GM23248 (cell line): ENCODE measurements around the gene RBMS3.

ENCODE experiments used
- EZH2 ChIP-seq: fragments of 200-600 bp; sonication (generic); IDR thresholded peaks from 2 replicates; pipeline ENCODE4 v1.6.1; 2018; ENCODE audit warnings: antibody characterized with exemption, mild to moderate bottlenecking; ENCODE audit not compliant: insufficient read depth, poor library complexity, severe bottlenecking
- EZH2phosphoT487 ChIP-seq: fragments of 200-600 bp; sonication (generic); IDR thresholded peaks from 2 replicates; pipeline ENCODE4 v1.6.1; 2018; ENCODE audit warnings: antibody characterized with exemption, moderate library complexity, mild to moderate bottlenecking, low read depth; ENCODE audit not compliant: insufficient read depth

DNA sequence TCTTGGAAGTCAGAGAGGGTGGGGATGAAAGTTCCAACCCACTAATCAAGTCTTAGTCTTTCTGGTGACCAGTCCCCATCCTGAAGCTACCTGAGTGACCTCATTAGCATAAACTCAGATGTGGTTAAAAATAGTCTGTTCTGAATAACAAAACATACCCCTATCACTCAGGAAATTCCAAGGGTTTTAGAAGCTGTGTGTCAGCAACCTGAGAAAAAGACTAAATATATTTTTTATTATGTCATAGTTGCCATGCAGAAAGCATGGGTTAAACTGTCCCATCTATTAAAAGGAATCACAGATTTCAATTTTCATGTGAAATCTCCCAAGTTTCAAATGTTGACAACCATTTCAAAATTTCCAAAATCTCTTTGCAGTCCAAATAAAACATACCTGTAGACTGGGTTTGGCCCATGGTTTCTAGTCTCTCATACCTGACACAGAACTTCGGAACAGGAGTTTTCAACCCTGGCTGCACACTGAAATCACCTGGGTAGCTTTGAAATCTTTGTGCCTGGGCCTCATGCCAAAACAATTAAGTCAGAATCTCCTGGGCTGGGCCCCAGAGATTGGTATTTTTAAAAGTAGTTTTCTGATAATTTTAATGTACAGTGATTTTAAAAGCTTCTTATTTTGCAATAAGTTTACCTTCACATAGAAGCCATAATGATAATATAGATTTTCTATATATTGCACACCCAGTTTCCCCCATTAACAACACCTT lies 476.3 kb downstream of the RBMS3 start:
- no peak for TF ChIP-seq EZH2phosphoT487
- no peak for TF ChIP-seq EZH2
